Endothelial cell of umbilical vein (primary cell): ENCODE data around the gene LILRA6. TPM values are rescaled to one million over a fixed set of nuclear protein-coding genes. Genes with fewer than 3 reads are reported as not detected.

Experiments
- BruUV-seq: library from RNA; stranded (reverse); fragments of 400-500 nt; replicated peaks from 2 replicates; lab custom pipeline; 2021; lab: Mats Ljungman, UMichigan
- CTCF ChIA-PET: fragments of 300-600, 350-600 bp; sonication (Branson Sonifier 250); formaldehyde crosslinking; loops from one replicate; lab custom pipeline; 2021; ENCODE audit warnings: antibody characterized with exemption, inconsistent platforms; lab: Charles Lee
- POLR2A ChIA-PET: fragments of 300-600, 350-600 bp; sonication (Branson Sonifier 250); formaldehyde crosslinking; loops from one replicate; lab custom pipeline; 2021; ENCODE audit warnings: antibody characterized with exemption, inconsistent platforms; lab: Charles Lee
- DNase-seq: peaks from one replicate; pipeline ENCODE4 v3.0.0-alpha.2; 2011; ENCODE audit warnings: low read depth, low spot score
- FAIRE-seq: peaks from 2 replicates; lab custom pipeline; 2011; peaks lifted over from hg19 to GRCh38; lab: Jason Lieb, UNC
- H2AFZ ChIP-seq: 2 replicates; pipeline ENCODE4 v1.6.0; 2012; ENCODE audit warnings: low read depth, low read length, control low read depth, inconsistent platforms
- H3K27ac ChIP-seq: 2 replicates; pipeline ENCODE4 v1.5.1; 2011; ENCODE audit warnings: low read depth, mild to moderate bottlenecking, control low read depth, low read length, moderate library complexity; ENCODE audit not compliant: insufficient read depth
- H3K27me3 ChIP-seq, 2 experiments: 2 replicates each; pipeline versions ENCODE4 v1.6.0 to v1.6.1; 2011; ENCODE audit warnings: low read length in 2 of 2, mixed read lengths in 1 of 2; ENCODE audit not compliant: control insufficient read depth in 2 of 2, insufficient read depth in 2 of 2
- H3K36me3 ChIP-seq, 2 experiments: 2 replicates in 1 of 2; 3 replicates in 1 of 2; pipeline ENCODE4 v1.5.1; 2011; ENCODE audit warnings: low read length in 2 of 2, mild to moderate bottlenecking in 1 of 2, moderate library complexity in 1 of 2; ENCODE audit not compliant: control insufficient read depth in 2 of 2, insufficient read depth in 2 of 2; ENCODE audit errors: extremely low read depth in 1 of 2
- H3K4me1 ChIP-seq: 3 replicates; pipeline ENCODE4 v1.5.1; 2011; ENCODE audit warnings: mild to moderate bottlenecking, low read length; ENCODE audit not compliant: control insufficient read depth, insufficient read depth; ENCODE audit errors: extremely low read depth
- H3K4me2 ChIP-seq: 2 replicates; pipeline ENCODE4 v1.6.1; 2011; ENCODE audit warnings: low read length, control low read depth, mixed read lengths; ENCODE audit not compliant: insufficient read depth
- H3K4me3 ChIP-seq, 3 experiments: fragments of 200-600 bp in 1 of 3; sonication (generic), shearing (Covaris generic) in 1 of 3; replicated peaks in 1 of 3; 2 replicates each; pipeline ENCODE4 v1.5.1; 2011 to 2016; ENCODE audit warnings: control low read depth in 3 of 3, low read length in 3 of 3, mild to moderate bottlenecking in 2 of 3, inconsistent platforms in 1 of 3, low read depth in 1 of 3, moderate library complexity in 1 of 3; ENCODE audit not compliant: insufficient read depth in 1 of 3
- H3K79me2 ChIP-seq: 2 replicates; pipeline ENCODE4 v1.6.0; 2012; ENCODE audit warnings: low read length, inconsistent platforms; ENCODE audit not compliant: control insufficient read depth, insufficient read depth
- H3K9ac ChIP-seq: replicated peaks from 2 replicates; pipeline ENCODE3; 2011; ENCODE audit warnings: low read length, control low read depth; ENCODE audit not compliant: insufficient read depth; ENCODE audit errors: extremely low read depth
- H3K9me1 ChIP-seq: replicated peaks from 3 replicates; pipeline ENCODE4 v1.6.0; 2011; ENCODE audit warnings: mild to moderate bottlenecking, low read length; ENCODE audit not compliant: control insufficient read depth, insufficient read depth; ENCODE audit errors: extremely low read depth
- H3K9me3 ChIP-seq: replicated peaks from 2 replicates; pipeline ENCODE4 v1.5.1; 2012; ENCODE audit warnings: low read length, inconsistent platforms; ENCODE audit not compliant: control insufficient read depth, insufficient read depth
- H4K20me1 ChIP-seq: replicated peaks from 2 replicates; pipeline ENCODE3; 2011; ENCODE audit warnings: mild to moderate bottlenecking, low read length; ENCODE audit not compliant: control insufficient read depth, insufficient read depth; ENCODE audit errors: extremely low read depth
- FOS ChIP-seq: IDR thresholded peaks from 2 replicates; pipeline ENCODE4 v1.6.1; 2011; ENCODE audit warnings: mild to moderate bottlenecking, low read length, moderate library complexity, borderline replicate concordance; ENCODE audit not compliant: insufficient read depth
- GATA2 ChIP-seq: IDR thresholded peaks from 2 replicates; pipeline ENCODE4 v1.7.0; 2011; ENCODE audit warnings: low read depth, mild to moderate bottlenecking, moderate library complexity, mixed read lengths, low read length; ENCODE audit not compliant: insufficient read length, insufficient read depth
- JUN ChIP-seq: IDR thresholded peaks from 2 replicates; pipeline ENCODE4 v1.6.1; 2011; ENCODE audit warnings: borderline replicate concordance, low read depth; ENCODE audit not compliant: insufficient read length, insufficient read depth
- MYC ChIP-seq: IDR thresholded peaks from one replicate; pipeline ENCODE4 v1.6.1; 2011; ENCODE audit warnings: mild to moderate bottlenecking, low read depth, low read length
- POLR2A ChIP-seq: IDR thresholded peaks from 2 replicates; pipeline ENCODE4 v1.6.1; 2012; ENCODE audit warnings: low read depth, mild to moderate bottlenecking, control low read depth, low read length
- POLR2AphosphoS5 ChIP-seq: IDR thresholded peaks from 2 replicates; pipeline ENCODE4 v1.6.1; 2012; ENCODE audit warnings: low read depth, mild to moderate bottlenecking, control low read depth, low read length, moderate library complexity; ENCODE audit not compliant: insufficient read depth
- dilution Hi-C: fragments of 300-500 bp; cut with MboI; formaldehyde crosslinking; loops from one replicate; pipeline ENCODE4 v1.15.0; 2019; ENCODE audit warnings: low sequenced_read_pairs; ENCODE audit not compliant: extremely low pct_ligation_motif_present
- intact Hi-C: fragments of 100-400 bp; cut with micrococcal nuclease; formaldehyde crosslinking; loops from one replicate; pipeline ENCODE4 v1.10.0; 2022
- polyA plus RNA-seq, 4 experiments: library from polyadenylated mRNA; depleted of rRNA in 3 of 4; stranded (reverse) in 3 of 4; unstranded in 1 of 4; fragments of >200 nt; gene quantifications; 2 replicates each; pipeline versions ENCODE4 v1.2.1 to v1.2.3, GENCODE V29; 2011 to 2012; ENCODE audit warnings: missing spikeins in 1 of 4
- total RNA-seq: library from RNA; stranded (reverse); gene quantifications from 2 replicates; pipeline ENCODE4 v1.2.3, GENCODE V29; 2021
- TF ChIP-seq, protein P1 (sequence below): IDR thresholded peaks from 2 replicates; pipeline ENCODE4 v1.6.1; 2011; ENCODE audit not compliant: insufficient read depth, insufficient read length
- TF ChIP-seq, protein P2 (sequence below), 2 donors: IDR thresholded peaks; 1 replicate in 1 of 2; 2 replicates in 1 of 2; pipeline ENCODE4 v1.5.1; 2011; ENCODE audit warnings: low read length in 2 of 2, mild to moderate bottlenecking in 2 of 2, moderate library complexity in 2 of 2, control low read depth in 1 of 2, inconsistent platforms in 1 of 2, low read depth in 1 of 2; ENCODE audit not compliant: insufficient read depth in 1 of 2; ENCODE audit errors: extremely low read depth in 1 of 2

LILRA6 gene
- total and polyA plus RNA-seq, 2 donors (not counting 3 experiments of a cell fraction or from before 2014, with no cell fraction given), result not detected

DNA sequence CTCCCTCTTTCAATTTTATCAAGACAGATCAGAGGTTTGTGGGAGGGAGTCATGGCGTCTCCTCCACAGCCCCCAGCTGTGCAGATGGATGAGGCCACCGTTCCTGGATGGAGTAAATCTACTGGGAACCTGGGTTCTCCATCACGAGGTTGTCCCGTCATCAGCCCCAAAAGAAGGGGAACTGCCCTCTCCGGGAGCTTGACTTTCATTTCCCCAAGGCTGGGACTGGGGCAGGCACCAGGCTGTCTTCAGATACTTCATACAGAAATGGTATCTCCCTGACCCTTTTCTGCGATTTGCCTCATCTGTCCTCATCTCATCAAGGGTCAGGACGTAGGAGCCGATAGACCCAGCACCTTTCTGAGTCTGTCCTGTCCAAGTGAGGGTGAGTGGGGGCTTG is 28.5 kb upstream of the LILRA6 start:
- no peaks in the 10 kb centered on the region for H3K9me3 ChIP-seq
- H3K4me3 ChIP-seq, result no peak overlapping the region
- H3K27ac ChIP-seq, result no peak overlapping the region
- no peaks in the 10 kb centered on the region for H3K79me2 ChIP-seq
- H3K9me1 ChIP-seq, result no peaks in the 10 kb centered on the region
- dilution Hi-C loops, result no loop called here
- no peaks in the 10 kb centered on the region for H3K4me1 ChIP-seq
- CTCF ChIA-PET, result no interaction called here
- no peak overlapping the region for H2AFZ ChIP-seq
- H4K20me1 ChIP-seq, result no peaks in the 10 kb centered on the region
- H3K27me3 ChIP-seq, result peaks cover 6 to 9% of the 10 kb centered on the region in 2 experiments
- TF ChIP-seq MYC (no peak), JUN (no peak), GATA2 (no peak), POLR2A (no peak), POLR2AphosphoS5 (no peak), FOS (no peak)
- TF ChIP-seq, protein P1, sequence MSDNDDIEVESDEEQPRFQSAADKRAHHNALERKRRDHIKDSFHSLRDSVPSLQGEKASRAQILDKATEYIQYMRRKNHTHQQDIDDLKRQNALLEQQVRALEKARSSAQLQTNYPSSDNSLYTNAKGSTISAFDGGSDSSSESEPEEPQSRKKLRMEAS, result no peak
- TF ChIP-seq, protein P2, sequence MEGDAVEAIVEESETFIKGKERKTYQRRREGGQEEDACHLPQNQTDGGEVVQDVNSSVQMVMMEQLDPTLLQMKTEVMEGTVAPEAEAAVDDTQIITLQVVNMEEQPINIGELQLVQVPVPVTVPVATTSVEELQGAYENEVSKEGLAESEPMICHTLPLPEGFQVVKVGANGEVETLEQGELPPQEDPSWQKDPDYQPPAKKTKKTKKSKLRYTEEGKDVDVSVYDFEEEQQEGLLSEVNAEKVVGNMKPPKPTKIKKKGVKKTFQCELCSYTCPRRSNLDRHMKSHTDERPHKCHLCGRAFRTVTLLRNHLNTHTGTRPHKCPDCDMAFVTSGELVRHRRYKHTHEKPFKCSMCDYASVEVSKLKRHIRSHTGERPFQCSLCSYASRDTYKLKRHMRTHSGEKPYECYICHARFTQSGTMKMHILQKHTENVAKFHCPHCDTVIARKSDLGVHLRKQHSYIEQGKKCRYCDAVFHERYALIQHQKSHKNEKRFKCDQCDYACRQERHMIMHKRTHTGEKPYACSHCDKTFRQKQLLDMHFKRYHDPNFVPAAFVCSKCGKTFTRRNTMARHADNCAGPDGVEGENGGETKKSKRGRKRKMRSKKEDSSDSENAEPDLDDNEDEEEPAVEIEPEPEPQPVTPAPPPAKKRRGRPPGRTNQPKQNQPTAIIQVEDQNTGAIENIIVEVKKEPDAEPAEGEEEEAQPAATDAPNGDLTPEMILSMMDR (IDR thresholded peaks at IDR 0.05; ENCODE audit: extremely low read depth in 1 of 2, insufficient read depth in 1 of 2, low read depth in 1 of 2, low read length in 2 of 2), result no peak
- BruUV-seq, result no TSS peak
- H3K36me3 ChIP-seq, result no peaks in the 10 kb centered on the region
- H3K9ac ChIP-seq, result no peak overlapping the region
- FAIRE-seq (no peak), DNase-seq (no peak)
- no peak overlapping the region for H3K4me2 ChIP-seq
- POLR2A ChIA-PET, result no interaction called here
- intact Hi-C loops, result no loop called here
